DMS79 (cell line): ENCODE results near the gene ABHD6.
"Not testable (repeated sequence)": the region's sequence is repeated elsewhere in the genome, so short reads cannot be mapped to it uniquely, and the experiment has no call there.

Experiments
- DNase-seq: peaks from one replicate; lab custom pipeline; 2025; lab: John Stamatoyannopoulos, UW

ABHD6 gene

GRCh38 chr3:58210761-58211460 lies 26.7 kb upstream of the ABHD6 start, which contains the start of gene DNASE1L3:
TSS of gene DNASE1L3 (minus strand) at chr3:58210972. CDS start at chr3:58210906, 66 bp downstream.
- no peak for DNase-seq

GRCh38 chr3:58214484-58215316 lies 22.9 kb upstream of the ABHD6 start:
- DNase-seq: no peak

- DNase-seq: no peak
Measured at GRCh38 chr3:58215317-58216025, 22.1 kb upstream of the ABHD6 start.

DNA sequence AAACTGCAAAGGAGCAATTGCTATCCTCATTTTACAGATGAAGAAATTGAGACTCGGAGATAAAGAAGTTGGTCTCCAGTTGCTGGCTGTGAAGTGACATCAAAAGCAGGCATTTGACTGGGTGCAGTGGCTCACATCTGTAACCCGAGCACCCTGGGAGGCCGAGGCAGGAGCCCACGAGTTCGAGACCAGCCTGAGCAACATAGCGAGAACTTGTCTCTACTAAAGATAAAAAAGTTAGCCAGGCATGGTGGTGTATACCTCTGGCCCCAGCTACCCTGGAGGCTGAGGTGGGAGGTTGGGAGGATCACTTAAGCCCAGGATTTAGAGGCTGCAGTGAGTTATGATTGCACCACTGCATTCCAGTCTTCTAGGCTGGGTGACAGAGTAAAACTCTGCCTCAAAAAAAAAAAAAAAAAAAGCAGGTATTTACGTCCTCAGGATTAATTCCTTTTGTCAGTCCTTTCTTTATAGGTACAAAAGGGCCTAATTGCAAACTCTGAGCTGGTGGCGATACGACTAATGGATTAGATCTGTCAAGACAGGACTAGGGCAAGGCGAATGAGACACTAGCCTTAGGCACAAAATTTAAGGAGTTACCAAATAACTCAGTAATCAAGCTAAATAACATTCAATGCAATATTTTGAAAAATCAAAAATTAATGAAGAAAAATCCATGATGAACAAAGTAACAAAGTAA lies 20.9 kb upstream of the ABHD6 start:
- DNase-seq: no peak

GRCh38 chr3:58217209-58217811 lies 20.3 kb upstream of the ABHD6 start:
- DNase-seq: no peak

GRCh38 chr3:58218904-58219303 lies 18.7 kb upstream of the ABHD6 start:
- DNase-seq: no peak

DNA sequence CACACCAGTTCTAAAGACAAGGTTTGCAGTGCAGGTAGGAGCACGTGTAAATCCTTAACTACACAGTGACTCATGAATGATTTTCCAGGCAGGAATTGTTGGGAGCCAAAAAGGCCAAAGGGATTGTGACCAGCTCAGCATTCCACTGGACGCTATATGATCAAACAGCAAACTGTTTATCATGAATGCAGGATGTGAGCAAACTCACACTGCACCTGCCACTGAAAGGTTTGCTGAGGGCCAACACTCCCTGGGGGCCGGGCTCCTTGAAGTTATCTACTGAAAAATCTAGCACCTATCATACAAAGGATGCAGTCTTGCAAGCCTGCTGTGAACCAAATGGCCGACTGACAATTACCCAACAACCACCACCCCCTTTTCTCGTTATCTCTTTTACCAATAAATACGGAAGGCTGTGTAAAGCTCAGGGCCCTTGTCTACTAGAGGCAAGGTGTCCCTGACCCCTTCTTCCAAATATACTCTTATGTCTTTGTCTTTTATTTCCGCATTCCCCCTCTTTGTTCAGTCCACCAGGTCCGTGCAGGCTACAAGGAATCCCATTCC lies 15.3 kb upstream of the ABHD6 start:
- DNase-seq: no peak

DNA sequence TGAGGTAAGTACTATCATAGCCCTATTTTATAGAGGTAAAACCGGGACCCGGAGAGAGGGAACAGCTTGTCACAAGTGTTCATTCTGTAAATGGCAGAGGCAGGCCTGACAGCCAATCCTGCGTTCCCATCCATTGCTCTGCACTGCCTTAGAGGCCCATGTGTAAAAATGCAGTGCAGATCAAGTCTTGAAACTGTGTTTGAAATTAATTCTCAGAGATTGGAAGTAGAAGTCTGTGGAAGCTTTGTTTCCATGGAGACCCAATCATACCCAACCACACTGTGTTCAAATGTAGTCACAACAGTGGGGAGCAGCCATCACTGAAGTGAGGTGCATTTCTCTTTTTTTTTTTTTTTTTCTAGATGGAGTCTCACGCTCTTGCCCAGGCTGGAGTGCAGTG lies 13.7 kb upstream of the ABHD6 start:
- no peak for DNase-seq

- DNase-seq: not testable (repeated sequence)
Measured at GRCh38 chr3:58227933-58228332, 9.7 kb upstream of the ABHD6 start.

- DNase-seq: no peak
Measured at GRCh38 chr3:58230876-58231552, 6.6 kb upstream of the ABHD6 start.

GRCh38 chr3:58231666-58232065 lies 5.9 kb upstream of the ABHD6 start:
- DNase-seq: no peak

GRCh38 chr3:58234516-58234931 lies 3.1 kb upstream of the ABHD6 start:
- DNase-seq: no peak

DNA sequence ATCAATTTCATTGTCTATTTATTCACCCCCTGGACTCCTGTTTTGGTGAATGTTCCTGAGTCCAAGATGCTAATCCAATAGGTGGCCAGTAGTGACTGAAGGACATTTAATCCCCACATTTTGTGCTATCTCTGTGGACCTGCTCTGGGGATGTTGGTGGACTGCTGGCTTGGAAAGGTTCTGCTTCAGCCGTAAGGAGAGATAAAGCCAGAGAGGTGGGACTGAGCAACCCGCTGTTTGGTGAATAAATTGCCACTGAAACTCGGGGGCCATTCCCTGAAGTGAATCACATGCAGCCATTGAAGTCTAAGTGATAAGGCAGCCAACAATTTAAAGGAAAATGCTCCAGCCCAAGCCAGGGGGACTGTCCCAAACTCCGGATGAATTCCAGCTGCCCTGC lies 1.6 kb upstream of the ABHD6 start:
- no peak for DNase-seq

DNA sequence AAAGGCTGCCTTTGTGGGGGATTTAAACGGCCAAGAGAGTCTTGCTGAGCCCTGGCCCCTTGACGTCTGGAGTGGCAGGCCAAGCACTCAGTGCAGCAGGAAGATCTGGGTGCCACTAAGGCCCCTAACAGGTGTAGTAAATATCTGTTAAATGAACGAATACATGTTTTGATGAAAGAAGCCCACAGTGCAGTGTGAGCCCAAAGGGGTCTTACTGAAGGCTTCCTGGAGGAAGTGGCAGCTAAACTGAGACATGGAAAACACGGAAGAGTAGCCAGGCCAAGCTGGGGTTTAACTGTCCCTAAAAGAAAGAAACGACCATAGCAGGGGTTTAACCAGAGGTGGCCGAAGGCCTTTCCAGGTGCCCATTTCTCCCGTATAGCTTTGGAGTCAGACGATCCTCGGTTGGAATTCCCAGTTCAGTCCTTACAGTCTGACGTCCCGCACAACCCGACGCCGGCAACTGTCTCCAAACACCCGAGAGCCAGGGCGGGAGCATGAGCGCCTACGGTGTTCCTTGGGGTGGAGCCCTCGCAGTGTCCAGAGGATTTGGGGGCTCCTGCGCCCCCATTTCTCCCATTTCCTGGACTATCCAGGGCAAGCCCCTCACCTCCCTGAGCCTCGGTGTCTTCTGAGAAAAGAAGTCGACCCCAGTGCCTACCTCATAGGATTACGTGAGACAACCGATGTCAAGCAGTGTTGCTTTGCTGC lies 910 bp upstream of the ABHD6 start:
- no peak for DNase-seq

DNA sequence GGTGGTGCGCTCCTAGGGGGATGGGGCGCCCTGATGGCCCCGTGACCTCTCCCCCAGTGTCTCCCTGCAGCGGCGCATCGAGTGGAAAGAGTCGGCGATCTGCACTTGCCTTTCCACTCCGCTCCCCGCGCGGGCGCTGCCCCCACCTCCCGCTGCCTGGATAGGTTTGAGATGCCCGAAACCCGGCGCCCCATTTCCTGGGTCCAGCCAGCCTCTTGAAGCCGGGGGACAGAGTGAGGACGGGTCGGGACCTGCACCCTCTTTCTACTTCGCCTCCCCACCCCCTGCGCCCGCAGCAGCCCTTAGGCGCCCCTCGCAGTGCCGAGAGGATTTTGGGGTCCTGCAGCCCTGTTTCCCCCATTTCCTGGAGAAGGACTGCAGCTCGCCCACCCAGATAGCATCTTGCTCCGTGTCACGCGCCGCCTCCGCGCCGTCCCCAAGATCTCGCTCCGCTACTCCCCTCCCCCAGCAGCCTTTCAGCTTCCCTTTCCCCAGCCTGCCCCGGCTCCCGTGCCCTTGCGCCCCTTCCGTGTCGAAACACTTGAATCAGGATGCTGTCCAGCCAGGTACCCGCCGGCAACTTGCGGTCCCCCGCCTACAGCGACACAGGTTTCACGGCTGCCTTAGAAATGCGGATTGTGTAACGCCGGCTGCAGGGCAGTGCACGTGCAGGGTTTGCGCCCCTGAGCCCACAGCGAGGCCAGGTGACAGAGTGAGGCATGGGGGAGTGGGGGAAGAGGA lies 519 bp downstream of the ABHD6 start:
- DNase-seq: no peak

DNA sequence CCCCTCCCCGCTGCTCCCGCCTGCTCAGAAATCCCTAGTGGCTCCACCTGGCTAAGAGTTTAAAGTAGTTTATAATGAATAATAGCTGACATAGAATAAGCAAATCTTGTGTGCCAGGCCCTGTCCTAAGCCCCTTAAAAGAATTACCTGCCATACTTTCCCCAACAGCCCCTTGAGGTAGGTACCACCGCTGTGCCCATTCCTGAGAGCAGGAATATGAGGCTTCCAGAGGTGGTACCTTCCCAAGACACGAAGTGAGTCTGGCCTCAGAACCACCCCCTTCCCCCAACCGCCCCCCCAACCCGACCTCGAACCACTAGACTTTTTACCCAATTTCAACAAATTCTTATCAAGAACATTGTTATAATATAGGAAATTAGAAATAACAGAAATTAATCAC lies 1.2 kb downstream of the ABHD6 start:
- no peak for DNase-seq

- DNase-seq: no peak
Measured at GRCh38 chr3:58241306-58242044, 3.9 kb downstream of the ABHD6 start.

DNA sequence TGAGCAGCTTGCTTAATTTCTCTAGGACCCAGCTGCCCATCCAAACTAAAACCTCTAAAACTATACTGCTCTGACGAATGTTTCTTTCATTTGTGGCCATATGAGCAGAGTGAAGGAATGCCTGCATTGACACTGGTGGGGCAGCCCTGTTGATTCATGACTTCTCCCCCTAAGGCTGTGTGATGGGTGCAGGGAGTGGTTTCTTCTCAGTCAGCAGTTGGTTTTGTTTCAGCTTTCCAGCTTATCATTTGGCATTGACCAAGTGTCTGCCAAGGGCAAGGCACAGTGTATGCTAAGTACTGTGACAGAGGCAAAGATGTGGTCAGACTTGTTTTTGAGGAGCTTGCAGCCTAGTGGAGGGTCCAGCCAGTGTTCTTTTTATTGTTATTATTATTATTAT lies 4.7 kb downstream of the ABHD6 start:
- DNase-seq: no peak

GRCh38 chr3:58242860-58243259 lies 5.3 kb downstream of the ABHD6 start:
- DNase-seq: not testable (repeated sequence)
